Lower leg skin (tissue), 4 donors: Measurements from ENCODE around the gene PRSS23. TPM values are rescaled to one million over a fixed set of nuclear protein-coding genes. Genes with fewer than 3 reads are reported as not detected.

Experiments
- DNase-seq, 2 donors: peaks; one replicate each; pipeline ENCODE4 v3.0.0-alpha.2; 2019; ENCODE audit warnings: low spot score in 2 of 2
- H3K4me3 ChIP-seq: fragments of 200-600 bp; sonication (generic); 2 replicates; pipeline ENCODE4 v1.5.1; 2017; ENCODE audit warnings: mild to moderate bottlenecking, low read depth; ENCODE audit not compliant: poor library complexity, severe bottlenecking
- CTCF ChIP-seq, 3 donors: fragments of 450-650 bp; IDR thresholded peaks; one replicate each; pipeline ENCODE4 v1.5.1; 2016; ENCODE audit warnings: antibody characterized with exemption in 3 of 3, mild to moderate bottlenecking in 3 of 3, moderate library complexity in 2 of 3
- POLR2A ChIP-seq, 2 donors: fragments of 450-650 bp; IDR thresholded peaks; one replicate each; pipeline ENCODE4 v1.6.1; 2016 to 2017; ENCODE audit warnings: antibody characterized with exemption in 2 of 2, mild to moderate bottlenecking in 1 of 2, moderate library complexity in 1 of 2
- WGBS, 2 donors: methylation state at CpG; one replicate each; pipeline ENCODE4 v1.1.5; 2018; 5-methylcytosine and 5-hydroxymethylcytosine counted together
- intact Hi-C: fragments of 100-400 bp; cut with DNase I; formaldehyde crosslinking; loops from one replicate; pipeline ENCODE4 v1.15.0; 2023; ENCODE audit warnings: low total_unique reads
- total RNA-seq, 4 donors: library from RNA; depleted of rRNA; stranded (reverse); fragments of >200 nt; gene quantifications; one replicate each; pipeline ENCODE4 v1.1.0, GENCODE V29; 2016

PRSS23 gene
- total RNA-seq, 4 donors from 2014 or later, result 7.5 to 32.1 (median 13.7) TPM

- 84 to 87% methylated on average over 3 of the region's 3 CpGs for WGBS, 2 donors
- DNase-seq, result no peak
- intact Hi-C loops, result no loop called here
- TF ChIP-seq POLR2A (IDR thresholded peaks at IDR 0.05) (no peak), CTCF (IDR thresholded peaks at IDR 0.05) (no peak)
- no peak overlapping the region for H3K4me3 ChIP-seq
These were observed 8.2 kb upstream of the PRSS23 start for GRCh38 chr11:86792150-86792549.

- TF ChIP-seq POLR2A (IDR thresholded peaks at IDR 0.05), result no peak
- no peak overlapping the region for H3K4me3 ChIP-seq
- DNase-seq, result no peak
- WGBS, 2 donors, result 95 to 100% methylated on average over 1 of the region's 1 CpG
- intact Hi-C loops, result no loop called here
These were observed 7.0 kb upstream of the PRSS23 start for GRCh38 chr11:86793307-86793706.

- intact Hi-C loops, result no loop called here
These were observed 4.8 kb upstream of the PRSS23 start for GRCh38 chr11:86795511-86795910.

GRCh38 chr11:86795949-86796348 lies 4.4 kb upstream of the PRSS23 start:
- 59 to 62% methylated on average over 3 of the region's 3 CpGs for WGBS, 2 donors
- TF ChIP-seq POLR2A (IDR thresholded peaks at IDR 0.05) (no peak), CTCF (IDR thresholded peaks at IDR 0.05) (no peak)
- no peak overlapping the region for H3K4me3 ChIP-seq
- intact Hi-C loops, result no loop called here
- DNase-seq, result no peak

More at GRCh38 chr11:86795511-86795910, 4.8 kb upstream of the PRSS23 start:
- TF ChIP-seq CTCF (IDR thresholded peaks at IDR 0.05) (no peak), POLR2A (IDR thresholded peaks at IDR 0.05) (no peak)
- DNase-seq, result no peak
- H3K4me3 ChIP-seq, result no peak overlapping the region
- WGBS, 2 donors, result 91 to 95% methylated on average over 2 of the region's 2 CpGs

GRCh38 chr11:86797133-86797532 lies 3.2 kb upstream of the PRSS23 start:
- 81% methylated on average over 9 of the region's 9 CpGs for WGBS, 2 donors
- TF ChIP-seq CTCF (IDR thresholded peaks at IDR 0.05) (no peak), POLR2A (IDR thresholded peaks at IDR 0.05) (no peak)
- intact Hi-C loops, result no loop called here
- H3K4me3 ChIP-seq, result no peak overlapping the region
- no peak for DNase-seq

- intact Hi-C loops, result no loop called here
- DNase-seq, result no peak
These were observed 1.4 kb upstream of the PRSS23 start for GRCh38 chr11:86798988-86799387.

More at GRCh38 chr11:86798988-86799387, 1.4 kb upstream of the PRSS23 start:
- TF ChIP-seq CTCF (IDR thresholded peaks at IDR 0.05) (no peak), POLR2A (IDR thresholded peaks at IDR 0.05) (no peak)
- H3K4me3 ChIP-seq, result no peak overlapping the region
- 77 to 80% methylated on average over 5 of the region's 5 CpGs for WGBS, 2 donors
